ENCODE results near the gene ZNF169. TPM values are rescaled to one million over a fixed set of nuclear protein-coding genes. Genes with fewer than 3 reads are reported as not detected.

The ZNF169 gene
- total and polyA plus RNA-seq, 2 of the 8 experiments (the other 6 are each of a cell fraction or from before 2014, with no cell fraction given), result 7.0 to 9.0 TPM

DNA sequence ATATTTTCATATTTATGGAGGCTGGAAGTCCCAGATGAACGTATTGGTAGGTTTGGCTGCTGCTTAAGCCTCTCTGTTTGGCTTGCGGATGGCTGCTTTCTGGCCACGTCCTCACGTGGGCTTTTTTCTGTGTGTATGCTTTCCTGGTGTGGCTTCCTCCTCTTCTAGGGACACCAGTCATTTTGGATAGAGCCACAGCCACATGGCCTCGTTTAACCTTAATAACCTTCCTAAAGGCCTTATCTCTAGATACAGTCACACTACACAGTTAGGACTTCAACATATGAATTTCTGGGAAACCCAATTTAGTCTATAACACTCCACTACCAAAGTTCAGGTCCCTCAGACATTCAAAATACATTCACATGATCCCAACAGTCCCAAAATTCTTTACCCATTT is 42.5 kb downstream of the ZNF169 start:
- Histone ChIP-seq H3K9ac (replicated peaks in 1 of 4; ENCODE audit: extremely low read depth in 1 of 4, low read depth in 3 of 4, low read length in 3 of 4) (no peak overlapping the region), H2BK20ac (ENCODE audit: low read length) (no peak overlapping the region), H3K14ac (ENCODE audit: insufficient read length) (no peak overlapping the region), H4K8ac (ENCODE audit: extremely low read depth, insufficient read depth, low read length) (no peak overlapping the region), H2BK15ac (ENCODE audit: low read length) (no peak overlapping the region), H2AK5ac (ENCODE audit: low read depth, low read length) (no peak overlapping the region), H4K5ac (ENCODE audit: insufficient read length, low read depth, low read length) (no peak overlapping the region), H2BK12ac (ENCODE audit: low read depth, low read length) (no peak overlapping the region), H3K9me3 (ENCODE audit: insufficient read depth in 2 of 2, low read depth in 1 of 2, low read length in 1 of 2) (no peaks in the 10 kb centered on the region), H3K56ac (replicated peaks; ENCODE audit: insufficient read length, low read depth, low read length) (no peak overlapping the region), H4K20me1 (replicated peaks in 1 of 2; ENCODE audit: control insufficient read depth in 1 of 2, insufficient read depth in 2 of 2, low read length in 2 of 2) (no peaks in the 10 kb centered on the region), H3K23ac (ENCODE audit: insufficient read length) (no peak overlapping the region), H3K18ac (ENCODE audit: extremely low read depth, low read length) (no peak overlapping the region), H3K4ac (replicated peaks; ENCODE audit: insufficient read length, low read depth, low read length) (no peak overlapping the region), H3K4me2 (ENCODE audit: insufficient read depth in 1 of 2, low read depth in 2 of 2, low read length in 2 of 2) (no peak overlapping the region), H3K79me2 (ENCODE audit: control insufficient read depth in 1 of 2, insufficient read depth in 2 of 2, low read length in 2 of 2) (no peaks in the 10 kb centered on the region), H3K27me3 (replicated peaks in 1 of 4; ENCODE audit: control insufficient read depth in 3 of 4, extremely low read depth in 1 of 4, insufficient read depth in 3 of 4, low read length in 3 of 4) (no peaks in the 10 kb centered on the region), H2BK5ac (ENCODE audit: low read depth, low read length) (no peak overlapping the region), H3K4me1 (replicated peaks in 1 of 4; ENCODE audit: control insufficient read depth in 3 of 4, insufficient read depth in 4 of 4, low read length in 3 of 4) (no peaks in the 10 kb centered on the region; a peak in 1 of 7 replicates), H3K27ac (ENCODE audit: low read depth, low read length) (no peak overlapping the region), H3K23me2 (ENCODE audit: low read depth, low read length) (no peaks in the 10 kb centered on the region), H4K91ac (replicated peaks; ENCODE audit: insufficient read length, low read length) (no peak overlapping the region), H3K4me3 (ENCODE audit: extremely low read depth in 1 of 4, insufficient read depth in 2 of 4, low read depth in 3 of 4, low read length in 4 of 4) (no peak overlapping the region), H2AFZ (ENCODE audit: low read length) (no peak overlapping the region), H3K79me1 (ENCODE audit: low read depth, low read length) (no peaks in the 10 kb centered on the region), H2BK120ac (replicated peaks; ENCODE audit: low read depth, low read length) (no peak overlapping the region), H3K36me3 (ENCODE audit: control insufficient read depth in 2 of 4, insufficient read depth in 4 of 4, low read length in 3 of 4) (peaks cover 0 to 2% (median 0%) of the 10 kb centered on the region in 4 experiments; a peak in 1 of 8 replicates)
- ChIA-PET POLR2A (ENCODE audit: partially characterized antibody) (no interaction called here), CTCF (ENCODE audit: partially characterized antibody) (no interaction called here)
- WGBS, 2 experiments (ENCODE audit: extremely low coverage in 1 of 2, insufficient coverage in 1 of 2, insufficient read length in 1 of 2, insufficient replicate concordance in 2 of 2, low coverage in 1 of 2, low lambda C conversion rate in 2 of 2, missing lambda C conversion rate in 1 of 2), result 88% methylated on average over 5 of the region's 5 CpGs; no CpG with 5 or more reads in 1 of the 2 experiments
- DNase-seq (ENCODE audit: low read depth in 1 of 2, low spot score in 2 of 2) (no peak), FAIRE-seq (no peak)
- TF ChIP-seq, protein P1, sequence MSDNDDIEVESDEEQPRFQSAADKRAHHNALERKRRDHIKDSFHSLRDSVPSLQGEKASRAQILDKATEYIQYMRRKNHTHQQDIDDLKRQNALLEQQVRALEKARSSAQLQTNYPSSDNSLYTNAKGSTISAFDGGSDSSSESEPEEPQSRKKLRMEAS (IDR thresholded peaks at IDR 0.05), result no peak
- TF ChIP-seq CHD1 (IDR thresholded peaks at IDR 0.05; ENCODE audit: low read depth, low read length) (no peak), PHF8 (conservative IDR thresholded peaks at IDR 0.05; ENCODE audit: low read depth, low read length) (no peak), NANOG (IDR thresholded peaks at IDR 0.05; ENCODE audit: insufficient read depth, low read depth, low read length, poor library complexity, severe bottlenecking) (no peak), TEAD4 (IDR thresholded peaks at IDR 0.05; ENCODE audit: low read depth, low read length) (no peak), BACH1 (IDR thresholded peaks at IDR 0.05; ENCODE audit: low read length) (no peak), RBBP5 (IDR thresholded peaks at IDR 0.05; ENCODE audit: borderline replicate concordance, low read depth, low read length) (no peak)
- TF ChIP-seq, protein P2, sequence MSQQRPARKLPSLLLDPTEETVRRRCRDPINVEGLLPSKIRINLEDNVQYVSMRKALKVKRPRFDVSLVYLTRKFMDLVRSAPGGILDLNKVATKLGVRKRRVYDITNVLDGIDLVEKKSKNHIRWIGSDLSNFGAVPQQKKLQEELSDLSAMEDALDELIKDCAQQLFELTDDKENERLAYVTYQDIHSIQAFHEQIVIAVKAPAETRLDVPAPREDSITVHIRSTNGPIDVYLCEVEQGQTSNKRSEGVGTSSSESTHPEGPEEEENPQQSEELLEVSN (IDR thresholded peaks at IDR 0.05), result no peak
- TF ChIP-seq, protein P3, sequence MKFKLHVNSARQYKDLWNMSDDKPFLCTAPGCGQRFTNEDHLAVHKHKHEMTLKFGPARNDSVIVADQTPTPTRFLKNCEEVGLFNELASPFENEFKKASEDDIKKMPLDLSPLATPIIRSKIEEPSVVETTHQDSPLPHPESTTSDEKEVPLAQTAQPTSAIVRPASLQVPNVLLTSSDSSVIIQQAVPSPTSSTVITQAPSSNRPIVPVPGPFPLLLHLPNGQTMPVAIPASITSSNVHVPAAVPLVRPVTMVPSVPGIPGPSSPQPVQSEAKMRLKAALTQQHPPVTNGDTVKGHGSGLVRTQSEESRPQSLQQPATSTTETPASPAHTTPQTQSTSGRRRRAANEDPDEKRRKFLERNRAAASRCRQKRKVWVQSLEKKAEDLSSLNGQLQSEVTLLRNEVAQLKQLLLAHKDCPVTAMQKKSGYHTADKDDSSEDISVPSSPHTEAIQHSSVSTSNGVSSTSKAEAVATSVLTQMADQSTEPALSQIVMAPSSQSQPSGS (IDR thresholded peaks at IDR 0.05; ENCODE audit: low read length), result no peak

All from H1 (cell line).